HCT116 (cell line): Measurements from ENCODE around the gene BRDT. TPM values are rescaled to one million over a fixed set of nuclear protein-coding genes. Genes with fewer than 3 reads are reported as not detected.

Experiments used
- ATAC-seq: fragments of 200-7000 bp; cut with Tn5 transposase; 2 replicates; pipeline ENCODE4 v1.9.1; 2020; ENCODE audit warnings: mild to moderate bottlenecking, moderate library complexity
- BruUV-seq: library from RNA; stranded (reverse); fragments of 400-500 nt; replicated peaks from 2 replicates; lab custom pipeline; 2021; lab: Mats Ljungman, UMichigan
- CTCF ChIA-PET: fragments of 300-600 bp; sonication (Branson Sonifier 250); formaldehyde crosslinking; loops from one replicate; lab custom pipeline; 2021; ENCODE audit warnings: antibody characterized with exemption; lab: Charles Lee
- POLR2A ChIA-PET: fragments of 300-600, 350-600 bp; sonication (Branson Sonifier 250); formaldehyde crosslinking; loops from one replicate; lab custom pipeline; 2021; ENCODE audit warnings: antibody characterized with exemption; lab: Charles Lee
- RAD21 ChIA-PET, 2 experiments: fragments of 300-600 bp; sonication (Branson Sonifier 250); formaldehyde crosslinking; loops; one replicate each; lab custom pipeline; 2023; ENCODE audit warnings: low total read pairs in 2 of 2; ENCODE audit not compliant: uncharacterized antibody in 2 of 2, unreplicated experiment in 2 of 2, low non-redundant PET in 1 of 2; lab: Charles Lee
- DNase-seq: peaks from one replicate; pipeline ENCODE4 v3.0.0-alpha.2; 2010; ENCODE audit warnings: low read depth, low spot score
- H2AFZ ChIP-seq: fragments of 200-600 bp; shearing (Covaris generic), sonication (generic); 2 replicates; pipeline ENCODE4 v1.6.1; 2017; ENCODE audit warnings: low read depth, mixed run types, mixed read lengths, antibody characterized with exemption, low read length; ENCODE audit not compliant: poor library complexity, severe bottlenecking
- H3K27ac ChIP-seq: 2 replicates; pipeline ENCODE4 v1.5.1; 2012; ENCODE audit warnings: low read depth, low read length
- H3K27me3 ChIP-seq: fragments of 200-600 bp; sonication (generic); 2 replicates; pipeline ENCODE4 v1.6.1; 2016; ENCODE audit warnings: mixed run types, low read length, mixed read lengths; ENCODE audit not compliant: insufficient read depth
- H3K36me3 ChIP-seq, 2 experiments: fragments of 200-500 bp in 1 of 2; fragments of 200-600 bp in 1 of 2; sonication (Bioruptor generic) in 1 of 2; sonication (generic) in 1 of 2; 2 replicates each; pipeline versions ENCODE4 v1.5.1 to v1.6.1; 2014 to 2016; ENCODE audit warnings: low read length in 2 of 2, inconsistent platforms in 1 of 2, mixed read lengths in 1 of 2, mixed run types in 1 of 2; ENCODE audit not compliant: insufficient read depth in 2 of 2, control insufficient read depth in 1 of 2
- H3K4me1 ChIP-seq, 2 experiments: fragments of 200-600 bp in 1 of 2; sonication (generic) in 1 of 2; 2 replicates each; pipeline versions ENCODE4 v1.5.1 to v1.6.1; 2012 to 2017; ENCODE audit warnings: low read length in 2 of 2, inconsistent platforms in 1 of 2, mild to moderate bottlenecking in 1 of 2, mixed read lengths in 1 of 2, mixed run types in 1 of 2, moderate library complexity in 1 of 2; ENCODE audit not compliant: insufficient read depth in 2 of 2, control insufficient read depth in 1 of 2
- H3K4me2 ChIP-seq: fragments of 200-600 bp; sonication (generic); 2 replicates; pipeline ENCODE4 v1.6.1; 2017; ENCODE audit warnings: mixed run types, low read length, mixed read lengths
- H3K4me3 ChIP-seq, 2 experiments: fragments of 200-600 bp in 1 of 2; sonication (generic) in 1 of 2; replicated peaks in 1 of 2; 2 replicates each; pipeline ENCODE4 v1.5.1; 2011 to 2016; ENCODE audit warnings: low read length in 2 of 2, control low read depth in 1 of 2, low read depth in 1 of 2, mild to moderate bottlenecking in 1 of 2, mixed read lengths in 1 of 2, mixed run types in 1 of 2
- H3K79me2 ChIP-seq: fragments of 200-600 bp; sonication (generic); 2 replicates; pipeline ENCODE4 v1.6.1; 2017; ENCODE audit warnings: mild to moderate bottlenecking, mixed run types, low read length, moderate library complexity, mixed read lengths; ENCODE audit not compliant: insufficient read depth
- H3K9ac ChIP-seq: fragments of 200-600 bp; sonication (generic); 2 replicates; pipeline ENCODE4 v1.6.1; 2016; ENCODE audit warnings: low read length, mixed read lengths
- H3K9me2 ChIP-seq: fragments of 200-600 bp; sonication (generic), shearing (Covaris generic); 2 replicates; pipeline ENCODE4 v1.6.1; 2017; ENCODE audit warnings: mixed run types, mild to moderate bottlenecking, moderate library complexity; ENCODE audit not compliant: insufficient read depth
- H3K9me3 ChIP-seq, 2 experiments: fragments of 200-500 bp in 1 of 2; fragments of 200-600 bp in 1 of 2; sonication (Bioruptor generic) in 1 of 2; sonication (generic) in 1 of 2; 2 replicates each; pipeline ENCODE4 v1.6.1; 2014 to 2017; ENCODE audit warnings: low read length in 2 of 2, mixed read lengths in 2 of 2, inconsistent platforms in 1 of 2, low read depth in 1 of 2, mild to moderate bottlenecking in 1 of 2, mixed run types in 1 of 2, moderate library complexity in 1 of 2; ENCODE audit not compliant: control insufficient read depth in 1 of 2, insufficient read depth in 1 of 2
- H4K20me1 ChIP-seq: fragments of 200-600 bp; sonication (generic), shearing (Covaris generic); 2 replicates; pipeline ENCODE4 v1.6.1; 2017; ENCODE audit warnings: mixed run types, mild to moderate bottlenecking, moderate library complexity; ENCODE audit not compliant: insufficient read depth
- CBX3 ChIP-seq: IDR thresholded peaks from 2 replicates; pipeline ENCODE4 v1.6.1; 2012; ENCODE audit warnings: low read depth
- ELF1 ChIP-seq: IDR thresholded peaks from 2 replicates; pipeline ENCODE4 v1.6.1; 2012; ENCODE audit warnings: low read depth, borderline replicate concordance
- EZH2phosphoT487 ChIP-seq: fragments of 200-600 bp; IDR thresholded peaks from 2 replicates; pipeline ENCODE4 v1.6.1; 2018; ENCODE audit warnings: antibody characterized with exemption, borderline replicate concordance
- FOSL1 ChIP-seq: IDR thresholded peaks from 2 replicates; pipeline ENCODE4 v1.6.1; 2012; ENCODE audit warnings: low read depth
- JUND ChIP-seq: IDR thresholded peaks from 2 replicates; pipeline ENCODE4 v1.6.1; 2012
- POLR2A ChIP-seq: IDR thresholded peaks from 2 replicates; pipeline ENCODE4 v1.7.0; 2011; ENCODE audit warnings: borderline replicate concordance; ENCODE audit not compliant: insufficient read depth, insufficient read length; ENCODE audit errors: extremely low read depth
- POLR2AphosphoS5 ChIP-seq: IDR thresholded peaks from 2 replicates; pipeline ENCODE4 v1.6.1; 2011; ENCODE audit warnings: mild to moderate bottlenecking, low read depth, low read length, moderate library complexity
- SIN3A ChIP-seq: IDR thresholded peaks from 2 replicates; pipeline ENCODE4 v1.6.1; 2012; ENCODE audit warnings: low read depth
- SP1 ChIP-seq: IDR thresholded peaks from 2 replicates; pipeline ENCODE4 v1.6.1; 2012; ENCODE audit warnings: low read depth
- SRF ChIP-seq: IDR thresholded peaks from 2 replicates; pipeline ENCODE4 v1.6.1; 2012; ENCODE audit warnings: low read depth
- ZNF274 ChIP-seq: fragments of 200-500 bp; sonication (Bioruptor generic); IDR thresholded peaks from 2 replicates; pipeline ENCODE4 v1.6.1; 2014; ENCODE audit warnings: mild to moderate bottlenecking, low read depth, low read length, inconsistent platforms
- intact Hi-C: fragments of 100-400 bp; cut with micrococcal nuclease; formaldehyde crosslinking; loops from 2 replicates; pipeline ENCODE4 v1.10.0; 2022
- total RNA-seq: library from RNA; stranded (reverse); gene quantifications from one replicate; pipeline ENCODE4 v1.2.1, GENCODE V29; 2021; ENCODE audit not compliant: unreplicated experiment
- TF ChIP-seq, protein P1 (sequence below): IDR thresholded peaks from 2 replicates; pipeline ENCODE4 v1.6.1; 2012
- TF ChIP-seq, protein P2 (sequence below): IDR thresholded peaks from 2 replicates; pipeline ENCODE4 v1.6.1; 2012
- TF ChIP-seq, protein P3 (sequence below), 3 experiments: fragments of 200-600 bp in 1 of 3; sonication (generic) in 1 of 3; IDR thresholded peaks in 2 of 3; conservative IDR thresholded peaks in 1 of 3; 2 replicates each; pipeline ENCODE4 v1.5.1; 2012 to 2017; ENCODE audit warnings: low read depth in 2 of 3, low read length in 2 of 3, antibody characterized with exemption in 1 of 3, borderline replicate concordance in 1 of 3, control low read depth in 1 of 3, mild to moderate bottlenecking in 1 of 3, mixed read lengths in 1 of 3, mixed run types in 1 of 3, moderate library complexity in 1 of 3; ENCODE audit not compliant: insufficient read depth in 1 of 3
- TF ChIP-seq, protein P4 (sequence below): IDR thresholded peaks from 2 replicates; pipeline ENCODE4 v1.6.1; 2012; ENCODE audit warnings: low read depth

BRDT gene
- total RNA-seq, 1 experiment from 2014 or later, result not detected

DNA sequence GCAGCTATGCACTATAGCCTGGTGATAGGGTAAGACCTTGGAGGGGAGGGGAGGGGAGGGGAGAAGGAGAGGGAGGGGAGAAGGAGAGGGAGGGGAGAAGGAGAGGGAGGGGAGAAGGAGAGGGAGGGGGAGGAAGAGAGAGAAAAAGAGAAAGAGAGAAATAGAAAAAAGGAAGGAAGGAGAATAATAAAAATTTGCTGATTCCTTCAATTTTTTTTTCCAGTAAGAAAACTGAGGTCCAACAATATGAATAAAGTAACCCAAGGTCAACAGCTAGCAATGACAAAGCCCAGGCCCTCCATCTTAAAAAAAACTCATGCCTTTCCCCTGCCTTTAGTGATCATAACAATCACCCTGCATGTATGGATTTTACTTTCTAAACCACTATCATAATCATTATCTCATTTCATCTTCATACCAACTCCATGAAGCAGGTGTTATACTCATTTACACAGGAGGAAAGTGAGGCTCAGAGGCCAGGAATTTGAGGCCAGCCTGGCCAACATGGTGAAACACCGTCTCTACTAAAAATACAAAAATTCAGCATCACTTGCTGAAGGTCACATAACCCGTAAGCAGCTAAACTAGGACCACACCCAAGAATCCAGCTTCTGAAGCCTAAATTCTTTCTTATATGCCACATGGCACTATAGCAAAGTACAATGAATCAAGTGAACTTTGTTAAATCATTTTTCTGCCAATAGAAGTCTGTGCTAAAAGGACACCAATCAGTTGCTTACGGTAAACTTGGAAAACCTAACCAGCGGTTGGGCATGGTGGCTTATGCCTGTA lies 23.4 kb upstream of the BRDT start:
- H3K36me3 ChIP-seq, result no peaks in the 10 kb centered on the region
- no peak overlapping the region for H3K9ac ChIP-seq
- H4K20me1 ChIP-seq, result no peaks in the 10 kb centered on the region
- POLR2A ChIA-PET, result no interaction called here
- no peaks in the 10 kb centered on the region for H3K9me2 ChIP-seq
- H3K27ac ChIP-seq, result no peak overlapping the region
- BruUV-seq, result no TSS peak
- RAD21 ChIA-PET, result no interaction called here
- no peak for DNase-seq
- no peak for TF ChIP-seq EZH2phosphoT487
- TF ChIP-seq SIN3A, result no peak
- TF ChIP-seq, protein P1, sequence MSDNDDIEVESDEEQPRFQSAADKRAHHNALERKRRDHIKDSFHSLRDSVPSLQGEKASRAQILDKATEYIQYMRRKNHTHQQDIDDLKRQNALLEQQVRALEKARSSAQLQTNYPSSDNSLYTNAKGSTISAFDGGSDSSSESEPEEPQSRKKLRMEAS, result no peak
- no peak for TF ChIP-seq FOSL1
- TF ChIP-seq, protein P2, sequence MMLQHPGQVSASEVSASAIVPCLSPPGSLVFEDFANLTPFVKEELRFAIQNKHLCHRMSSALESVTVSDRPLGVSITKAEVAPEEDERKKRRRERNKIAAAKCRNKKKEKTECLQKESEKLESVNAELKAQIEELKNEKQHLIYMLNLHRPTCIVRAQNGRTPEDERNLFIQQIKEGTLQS, result no peak
- no peak for TF ChIP-seq POLR2A
- no peak for TF ChIP-seq SRF
- TF ChIP-seq POLR2AphosphoS5, result no peak
- TF ChIP-seq SP1, result no peak
- TF ChIP-seq ZNF274, result no peak
- TF ChIP-seq CBX3, result no peak
- TF ChIP-seq JUND, result no peak
- TF ChIP-seq, protein P3, sequence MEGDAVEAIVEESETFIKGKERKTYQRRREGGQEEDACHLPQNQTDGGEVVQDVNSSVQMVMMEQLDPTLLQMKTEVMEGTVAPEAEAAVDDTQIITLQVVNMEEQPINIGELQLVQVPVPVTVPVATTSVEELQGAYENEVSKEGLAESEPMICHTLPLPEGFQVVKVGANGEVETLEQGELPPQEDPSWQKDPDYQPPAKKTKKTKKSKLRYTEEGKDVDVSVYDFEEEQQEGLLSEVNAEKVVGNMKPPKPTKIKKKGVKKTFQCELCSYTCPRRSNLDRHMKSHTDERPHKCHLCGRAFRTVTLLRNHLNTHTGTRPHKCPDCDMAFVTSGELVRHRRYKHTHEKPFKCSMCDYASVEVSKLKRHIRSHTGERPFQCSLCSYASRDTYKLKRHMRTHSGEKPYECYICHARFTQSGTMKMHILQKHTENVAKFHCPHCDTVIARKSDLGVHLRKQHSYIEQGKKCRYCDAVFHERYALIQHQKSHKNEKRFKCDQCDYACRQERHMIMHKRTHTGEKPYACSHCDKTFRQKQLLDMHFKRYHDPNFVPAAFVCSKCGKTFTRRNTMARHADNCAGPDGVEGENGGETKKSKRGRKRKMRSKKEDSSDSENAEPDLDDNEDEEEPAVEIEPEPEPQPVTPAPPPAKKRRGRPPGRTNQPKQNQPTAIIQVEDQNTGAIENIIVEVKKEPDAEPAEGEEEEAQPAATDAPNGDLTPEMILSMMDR (IDR thresholded peaks at IDR 0.05 in 2 of 3, conservative IDR thresholded peaks at IDR 0.05 in 1 of 3; ENCODE audit: borderline replicate concordance in 1 of 3, insufficient read depth in 1 of 3, low read depth in 2 of 3, low read length in 2 of 3), result no peak
- TF ChIP-seq ELF1, result no peak
- TF ChIP-seq, protein P4, sequence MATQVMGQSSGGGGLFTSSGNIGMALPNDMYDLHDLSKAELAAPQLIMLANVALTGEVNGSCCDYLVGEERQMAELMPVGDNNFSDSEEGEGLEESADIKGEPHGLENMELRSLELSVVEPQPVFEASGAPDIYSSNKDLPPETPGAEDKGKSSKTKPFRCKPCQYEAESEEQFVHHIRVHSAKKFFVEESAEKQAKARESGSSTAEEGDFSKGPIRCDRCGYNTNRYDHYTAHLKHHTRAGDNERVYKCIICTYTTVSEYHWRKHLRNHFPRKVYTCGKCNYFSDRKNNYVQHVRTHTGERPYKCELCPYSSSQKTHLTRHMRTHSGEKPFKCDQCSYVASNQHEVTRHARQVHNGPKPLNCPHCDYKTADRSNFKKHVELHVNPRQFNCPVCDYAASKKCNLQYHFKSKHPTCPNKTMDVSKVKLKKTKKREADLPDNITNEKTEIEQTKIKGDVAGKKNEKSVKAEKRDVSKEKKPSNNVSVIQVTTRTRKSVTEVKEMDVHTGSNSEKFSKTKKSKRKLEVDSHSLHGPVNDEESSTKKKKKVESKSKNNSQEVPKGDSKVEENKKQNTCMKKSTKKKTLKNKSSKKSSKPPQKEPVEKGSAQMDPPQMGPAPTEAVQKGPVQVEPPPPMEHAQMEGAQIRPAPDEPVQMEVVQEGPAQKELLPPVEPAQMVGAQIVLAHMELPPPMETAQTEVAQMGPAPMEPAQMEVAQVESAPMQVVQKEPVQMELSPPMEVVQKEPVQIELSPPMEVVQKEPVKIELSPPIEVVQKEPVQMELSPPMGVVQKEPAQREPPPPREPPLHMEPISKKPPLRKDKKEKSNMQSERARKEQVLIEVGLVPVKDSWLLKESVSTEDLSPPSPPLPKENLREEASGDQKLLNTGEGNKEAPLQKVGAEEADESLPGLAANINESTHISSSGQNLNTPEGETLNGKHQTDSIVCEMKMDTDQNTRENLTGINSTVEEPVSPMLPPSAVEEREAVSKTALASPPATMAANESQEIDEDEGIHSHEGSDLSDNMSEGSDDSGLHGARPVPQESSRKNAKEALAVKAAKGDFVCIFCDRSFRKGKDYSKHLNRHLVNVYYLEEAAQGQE, result no peak
- intact Hi-C loops, result loop anchor here (2.0 to 10.0 kb wide), 4 partner anchors 309 to 761 kb away; no protein-coding TSS in a partner anchor
- H3K4me2 ChIP-seq, result no peak overlapping the region
- no peaks in the 10 kb centered on the region for H3K79me2 ChIP-seq
- H3K9me3 ChIP-seq, result no peaks in the 10 kb centered on the region
- no peak for ATAC-seq
- no peaks in the 10 kb centered on the region for H3K27me3 ChIP-seq
- CTCF ChIA-PET, result interaction anchor here (0.9 to 1.5 kb wide), 4 partner anchors 116 to 413 kb away, joined by 3 to 9 read pairs (median 4); no protein-coding TSS in a partner anchor
- H2AFZ ChIP-seq, result no peak overlapping the region
- H3K4me3 ChIP-seq, result no peak overlapping the region
- peaks cover 4 to 9% of the 10 kb centered on the region in 2 experiments; a peak in 1 of 4 replicates for H3K4me1 ChIP-seq
